Liver (tissue), 9 donors: ENCODE data around the gene PRR5L. TPM values are rescaled to one million over a fixed set of nuclear protein-coding genes. Genes with fewer than 3 reads are reported as not detected.

ENCODE experiments used
- DNase-seq: peaks from one replicate; pipeline ENCODE4 v3.0.0-alpha.2; 2017; ENCODE audit warnings: low spot score
- H3K27ac ChIP-seq, 2 donors: one replicate each; pipeline ENCODE4 v1.7.0; 2013; ENCODE audit warnings: inconsistent platforms in 2 of 2, low read length in 2 of 2, control low read depth in 1 of 2, low read depth in 1 of 2, mild to moderate bottlenecking in 1 of 2
- H3K27me3 ChIP-seq, 4 donors: one replicate each; pipeline versions ENCODE4 v1.6.1 to v1.7.0; 2013; ENCODE audit warnings: low read length in 3 of 4, inconsistent platforms in 1 of 4, mild to moderate bottlenecking in 1 of 4, moderate library complexity in 1 of 4; ENCODE audit not compliant: control insufficient read depth in 4 of 4, insufficient read depth in 4 of 4
- H3K36me3 ChIP-seq, 4 donors: one replicate each; pipeline versions ENCODE4 v1.6.1 to v1.7.0; 2013; ENCODE audit warnings: low read length in 3 of 4, mild to moderate bottlenecking in 3 of 4, low read depth in 1 of 4, moderate library complexity in 1 of 4; ENCODE audit not compliant: control insufficient read depth in 4 of 4, insufficient read depth in 3 of 4
- H3K4me1 ChIP-seq, 4 donors: one replicate each; pipeline versions ENCODE4 v1.6.1 to v1.7.0; 2013; ENCODE audit warnings: low read length in 3 of 4, mild to moderate bottlenecking in 3 of 4, moderate library complexity in 1 of 4; ENCODE audit not compliant: control insufficient read depth in 4 of 4, insufficient read depth in 4 of 4
- H3K4me3 ChIP-seq, 3 donors: one replicate each; pipeline versions ENCODE4 v1.6.1 to v1.7.0; 2013; ENCODE audit warnings: low read length in 3 of 3, control low read depth in 1 of 3, low read depth in 1 of 3, mild to moderate bottlenecking in 1 of 3
- H3K9ac ChIP-seq, 2 donors: one replicate each; pipeline ENCODE4 v1.7.0; 2013; ENCODE audit warnings: low read length in 2 of 2, mild to moderate bottlenecking in 2 of 2, moderate library complexity in 2 of 2, control low read depth in 1 of 2, low read depth in 1 of 2
- H3K9me3 ChIP-seq, 4 donors: one replicate each; pipeline versions ENCODE4 v1.6.1 to v1.7.0; 2013; ENCODE audit warnings: low read length in 3 of 4; ENCODE audit not compliant: control insufficient read depth in 4 of 4
- CTCF ChIP-seq: fragments of 150-350 bp; IDR thresholded peaks from 2 replicates; pipeline ENCODE4 v1.5.1; 2017; ENCODE audit warnings: improper control_type of control experiment, low read depth, low read length; ENCODE audit not compliant: missing input control
- FOXA1 ChIP-seq: IDR thresholded peaks from 2 replicates; pipeline ENCODE4 v1.6.1; 2016; ENCODE audit warnings: antibody characterized with exemption
- FOXA2 ChIP-seq: IDR thresholded peaks from 2 replicates; pipeline ENCODE4 v1.6.1; 2016; ENCODE audit warnings: antibody characterized with exemption
- GABPA ChIP-seq, 2 donors: IDR thresholded peaks in 1 of 2; conservative IDR thresholded peaks in 1 of 2; 2 replicates each; pipeline ENCODE4 v1.6.1; 2016; ENCODE audit warnings: antibody characterized with exemption in 2 of 2, mild to moderate bottlenecking in 1 of 2, moderate library complexity in 1 of 2
- HNF4G ChIP-seq: IDR thresholded peaks from 2 replicates; pipeline ENCODE4 v1.6.1; 2016; ENCODE audit warnings: antibody characterized with exemption
- JUND ChIP-seq, 2 donors: IDR thresholded peaks; 2 replicates each; pipeline ENCODE4 v1.6.1; 2016; ENCODE audit warnings: antibody characterized with exemption in 2 of 2
- NR2F2 ChIP-seq: IDR thresholded peaks from 2 replicates; pipeline ENCODE4 v1.6.1; 2016; ENCODE audit warnings: antibody characterized with exemption
- RAD21 ChIP-seq, 2 donors: IDR thresholded peaks; 2 replicates each; pipeline ENCODE4 v1.6.1; 2016; ENCODE audit warnings: antibody characterized with exemption in 2 of 2, mild to moderate bottlenecking in 2 of 2
- RXRA ChIP-seq, 2 donors: IDR thresholded peaks; 2 replicates each; pipeline ENCODE4 v1.6.1; 2017 to 2018; ENCODE audit warnings: antibody characterized with exemption in 2 of 2, mild to moderate bottlenecking in 1 of 2
- SP1 ChIP-seq: IDR thresholded peaks from 2 replicates; pipeline ENCODE4 v1.6.1; 2018; ENCODE audit warnings: antibody characterized with exemption, mild to moderate bottlenecking
- TAF1 ChIP-seq: conservative IDR thresholded peaks from 2 replicates; pipeline ENCODE4 v1.6.1; 2016; ENCODE audit warnings: antibody characterized with exemption, mild to moderate bottlenecking
- YY1 ChIP-seq: IDR thresholded peaks from 2 replicates; pipeline ENCODE4 v1.6.1; 2016; ENCODE audit warnings: antibody characterized with exemption, mild to moderate bottlenecking
- ZBTB33 ChIP-seq: IDR thresholded peaks from 2 replicates; pipeline ENCODE4 v1.6.1; 2016; ENCODE audit warnings: antibody characterized with exemption
- WGBS: extraction: QIAGEN DNeasy Blood & Tissue Kit; methylation state at CpG from one replicate; pipeline ENCODE4 v1.1.7; 2013; 5-methylcytosine and 5-hydroxymethylcytosine counted together
- polyA plus RNA-seq, 2 donors: library from polyadenylated mRNA; stranded (reverse) in 1 of 2; unstranded in 1 of 2; fragments of 200-250 nt in 1 of 2; fragments of >200 nt in 1 of 2; fragmentation: Nextera tagmentation in 1 of 2; extraction: Ambion mirVana in 1 of 2; gene quantifications; one replicate each; pipeline versions ENCODE4 v1.2.1 to v1.2.3, GENCODE V29; 2013 to 2015
- total RNA-seq, 2 donors: library from RNA; depleted of rRNA; stranded (reverse); fragments of >200 nt; gene quantifications; one replicate each; pipeline ENCODE4 v1.2.3, GENCODE V29; 2014
- TF ChIP-seq, protein P1 (sequence below): IDR thresholded peaks from 2 replicates; pipeline ENCODE4 v1.6.1; 2016; ENCODE audit warnings: antibody characterized with exemption, mild to moderate bottlenecking
- TF ChIP-seq, protein P2 (sequence below): IDR thresholded peaks from 2 replicates; pipeline ENCODE4 v1.6.1; 2016; ENCODE audit warnings: antibody characterized with exemption
- donor health status: healthy.
- donor health status: healthy.
- donor health status: healthy.
- donor health status: healthy.
- donor health status: healthy.

The PRR5L gene
- total and polyA plus RNA-seq, 4 donors, result 1.2 to 8.5 (median 4.5) TPM

- Histone ChIP-seq H3K36me3 (no peaks in the 10 kb centered on the region), H3K4me3 (no peak overlapping the region), H3K4me1 (no peaks in the 10 kb centered on the region), H3K9me3 (no peaks in the 10 kb centered on the region), H3K9ac (no peak overlapping the region), H3K27ac (no peak overlapping the region), H3K27me3 (peaks cover 0 to 2% (median 0%) of the 10 kb centered on the region in 4 donors)
- DNase-seq, result no peak
- TF ChIP-seq RAD21 (IDR thresholded peaks at IDR 0.05) (peak; percentile 78 to 84), CTCF (peak; percentile 49)
- TF ChIP-seq, protein P1, sequence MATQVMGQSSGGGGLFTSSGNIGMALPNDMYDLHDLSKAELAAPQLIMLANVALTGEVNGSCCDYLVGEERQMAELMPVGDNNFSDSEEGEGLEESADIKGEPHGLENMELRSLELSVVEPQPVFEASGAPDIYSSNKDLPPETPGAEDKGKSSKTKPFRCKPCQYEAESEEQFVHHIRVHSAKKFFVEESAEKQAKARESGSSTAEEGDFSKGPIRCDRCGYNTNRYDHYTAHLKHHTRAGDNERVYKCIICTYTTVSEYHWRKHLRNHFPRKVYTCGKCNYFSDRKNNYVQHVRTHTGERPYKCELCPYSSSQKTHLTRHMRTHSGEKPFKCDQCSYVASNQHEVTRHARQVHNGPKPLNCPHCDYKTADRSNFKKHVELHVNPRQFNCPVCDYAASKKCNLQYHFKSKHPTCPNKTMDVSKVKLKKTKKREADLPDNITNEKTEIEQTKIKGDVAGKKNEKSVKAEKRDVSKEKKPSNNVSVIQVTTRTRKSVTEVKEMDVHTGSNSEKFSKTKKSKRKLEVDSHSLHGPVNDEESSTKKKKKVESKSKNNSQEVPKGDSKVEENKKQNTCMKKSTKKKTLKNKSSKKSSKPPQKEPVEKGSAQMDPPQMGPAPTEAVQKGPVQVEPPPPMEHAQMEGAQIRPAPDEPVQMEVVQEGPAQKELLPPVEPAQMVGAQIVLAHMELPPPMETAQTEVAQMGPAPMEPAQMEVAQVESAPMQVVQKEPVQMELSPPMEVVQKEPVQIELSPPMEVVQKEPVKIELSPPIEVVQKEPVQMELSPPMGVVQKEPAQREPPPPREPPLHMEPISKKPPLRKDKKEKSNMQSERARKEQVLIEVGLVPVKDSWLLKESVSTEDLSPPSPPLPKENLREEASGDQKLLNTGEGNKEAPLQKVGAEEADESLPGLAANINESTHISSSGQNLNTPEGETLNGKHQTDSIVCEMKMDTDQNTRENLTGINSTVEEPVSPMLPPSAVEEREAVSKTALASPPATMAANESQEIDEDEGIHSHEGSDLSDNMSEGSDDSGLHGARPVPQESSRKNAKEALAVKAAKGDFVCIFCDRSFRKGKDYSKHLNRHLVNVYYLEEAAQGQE, result no peak
- 42% methylated on average over 12 of the region's 12 CpGs for WGBS
Observed at GRCh38 chr11:36258730-36259360, 37.2 kb upstream of the PRR5L start.

GRCh38 chr11:36261094-36261493, 35.0 kb upstream of the PRR5L start:
- Histone ChIP-seq H3K27ac (no peak overlapping the region), H3K4me3 (no peak overlapping the region), H3K4me1 (peaks cover 0 to 3% (median 2%) of the 10 kb centered on the region in 4 donors), H3K36me3 (no peaks in the 10 kb centered on the region), H3K9ac (no peak overlapping the region), H3K27me3 (peaks cover 0 to 2% (median 0%) of the 10 kb centered on the region in 4 donors), H3K9me3 (no peaks in the 10 kb centered on the region)
- WGBS, result 68% methylated on average over 4 of the region's 4 CpGs
- TF ChIP-seq, protein P2, sequence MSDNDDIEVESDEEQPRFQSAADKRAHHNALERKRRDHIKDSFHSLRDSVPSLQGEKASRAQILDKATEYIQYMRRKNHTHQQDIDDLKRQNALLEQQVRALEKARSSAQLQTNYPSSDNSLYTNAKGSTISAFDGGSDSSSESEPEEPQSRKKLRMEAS, result no peak
- TF ChIP-seq HNF4G (no peak), YY1 (no peak), ZBTB33 (no peak), NR2F2 (no peak), FOXA1 (no peak), TAF1 (no peak), RAD21 (IDR thresholded peaks at IDR 0.05) (no peak), GABPA (IDR thresholded peaks at IDR 0.05 in 1 of 2, conservative IDR thresholded peaks at IDR 0.05 in 1 of 2) (no peak), SP1 (no peak), FOXA2 (no peak), RXRA (IDR thresholded peaks at IDR 0.05) (no peak), CTCF (no peak), JUND (IDR thresholded peaks at IDR 0.05) (no peak)
- TF ChIP-seq, protein P1, result no peak
- no peak for DNase-seq
